Activated CD4-positive, alpha-beta memory T cell treated with anti-CD3 and anti-CD28 coated beads, Interleukin-2, amount 10 ng/mL, durations not matched to agents 7 days and 5 days (primary cell): Measurements from ENCODE around the gene NTMT2. TPM values are rescaled to one million over a fixed set of nuclear protein-coding genes. Genes with fewer than 3 reads are reported as not detected.
"Not testable (repeated sequence)": the region's sequence is repeated elsewhere in the genome, so short reads cannot be mapped to it uniquely, and the experiment has no call there.

ENCODE experiments used
- CTCF ChIA-PET: fragments of 350-600 bp; sonication (Branson Sonifier 250); formaldehyde crosslinking; loops from one replicate; lab custom pipeline; 2021; ENCODE audit warnings: antibody characterized with exemption, inconsistent platforms; lab: Charles Lee
- POLR2A ChIA-PET: fragments of 350-600 bp; sonication (Branson Sonifier 250); formaldehyde crosslinking; loops from one replicate; lab custom pipeline; 2021; ENCODE audit warnings: antibody characterized with exemption; lab: Charles Lee
- DNase-seq: peaks from one replicate; pipeline ENCODE4 v3.0.0-alpha.2; 2020
- H3K27ac Mint-ChIP-seq: one replicate; pipeline ENCODE4 v1.8.0; 2021; ENCODE audit warnings: mild to moderate bottlenecking, mixed read lengths
- H3K27me3 Mint-ChIP-seq: one replicate; pipeline ENCODE4 v1.8.0; 2021; ENCODE audit warnings: mixed read lengths
- H3K36me3 Mint-ChIP-seq: one replicate; pipeline ENCODE4 v1.8.0; 2021; ENCODE audit warnings: low read depth, mixed read lengths
- H3K4me1 Mint-ChIP-seq: one replicate; pipeline ENCODE4 v1.8.0; 2021; ENCODE audit warnings: mixed read lengths
- H3K4me3 Mint-ChIP-seq: one replicate; pipeline ENCODE4 v1.8.0; 2021; ENCODE audit warnings: mild to moderate bottlenecking, mixed read lengths
- H3K9me3 Mint-ChIP-seq: one replicate; pipeline ENCODE4 v1.8.0; 2021; ENCODE audit warnings: mixed read lengths
- total RNA-seq, 2 experiments: library from RNA; stranded (reverse); gene quantifications; one replicate each; pipeline ENCODE4 v1.2.3, GENCODE V29; 2021

The NTMT2 gene
- not detected for total RNA-seq

GRCh38 chr1:170145770-170146676 is at the start of gene NTMT2:
Gene NTMT2 (plus strand): TSS chr1:170145959. CDS start chr1:170146108, 149 bp downstream.
- POLR2A ChIA-PET: no interaction called here
- Mint-ChIP-seq H3K4me3 (no peak within 1 kb of the TSS), H3K36me3 (no peaks in the 10 kb centered on the region), H3K9me3 (no peaks in the 10 kb centered on the region), H3K27me3 (peaks cover 14% of the 10 kb centered on the region), H3K4me1 (no peaks in the 10 kb centered on the region), H3K27ac (no peak within 1 kb of the TSS)
- no peak for DNase-seq
- CTCF ChIA-PET: no interaction called here

- ChIA-PET POLR2A (no interaction called here), CTCF (no interaction called here)
- DNase-seq: no peak
- Mint-ChIP-seq H3K9me3 (peaks cover 3% of the 10 kb centered on the region), H3K4me3 (no peak overlapping the region), H3K27ac (no peak overlapping the region), H3K36me3 (no peaks in the 10 kb centered on the region), H3K4me1 (no peaks in the 10 kb centered on the region), H3K27me3 (peaks cover 12% of the 10 kb centered on the region)
Measured at GRCh38 chr1:170095976-170096748, 49.6 kb upstream of the NTMT2 start.

GRCh38 chr1:170096806-170097340 is 48.9 kb upstream of the NTMT2 start:
- H3K27ac Mint-ChIP-seq: no peak overlapping the region
- ChIA-PET POLR2A (no interaction called here), CTCF (no interaction called here)
- H3K36me3 Mint-ChIP-seq: no peaks in the 10 kb centered on the region
- no peak overlapping the region for H3K4me3 Mint-ChIP-seq
- H3K27me3 Mint-ChIP-seq: peaks cover 15% of the 10 kb centered on the region
- no peak for DNase-seq
- no peaks in the 10 kb centered on the region for H3K4me1 Mint-ChIP-seq
- no peaks in the 10 kb centered on the region for H3K9me3 Mint-ChIP-seq

GRCh38 chr1:170097449-170097948 is 48.3 kb upstream of the NTMT2 start:
- H3K4me3 Mint-ChIP-seq: no peak overlapping the region
- H3K4me1 Mint-ChIP-seq: no peaks in the 10 kb centered on the region
- ChIA-PET POLR2A (no interaction called here), CTCF (no interaction called here)
- peaks cover 15% of the 10 kb centered on the region for H3K27me3 Mint-ChIP-seq
- H3K9me3 Mint-ChIP-seq: no peaks in the 10 kb centered on the region
- H3K36me3 Mint-ChIP-seq: no peaks in the 10 kb centered on the region
- no peak overlapping the region for H3K27ac Mint-ChIP-seq
- DNase-seq: no peak

- CTCF ChIA-PET, DNase-seq, H3K36me3 Mint-ChIP-seq, H3K4me1 Mint-ChIP-seq, H3K27me3 Mint-ChIP-seq, H3K4me3 Mint-ChIP-seq, POLR2A ChIA-PET, H3K9me3 Mint-ChIP-seq, H3K27ac Mint-ChIP-seq: not testable (repeated sequence)
Measured at GRCh38 chr1:170113140-170113539, 32.6 kb upstream of the NTMT2 start.

- H3K4me3 Mint-ChIP-seq: no peak overlapping the region
- peaks cover 14% of the 10 kb centered on the region for H3K27me3 Mint-ChIP-seq
- no peaks in the 10 kb centered on the region for H3K4me1 Mint-ChIP-seq
- no peaks in the 10 kb centered on the region for H3K9me3 Mint-ChIP-seq
- H3K36me3 Mint-ChIP-seq: no peaks in the 10 kb centered on the region
- H3K27ac Mint-ChIP-seq: no peak overlapping the region
- POLR2A ChIA-PET: no interaction called here
- CTCF ChIA-PET: no interaction called here
- no peak for DNase-seq
Measured at GRCh38 chr1:170114906-170115305, 30.9 kb upstream of the NTMT2 start.

GRCh38 chr1:170122366-170122765 is 23.4 kb upstream of the NTMT2 start:
- DNase-seq: no peak
- Mint-ChIP-seq H3K27me3 (peaks cover 18% of the 10 kb centered on the region), H3K27ac (no peak overlapping the region), H3K36me3 (no peaks in the 10 kb centered on the region), H3K9me3 (peaks cover 3% of the 10 kb centered on the region), H3K4me3 (no peak overlapping the region), H3K4me1 (no peaks in the 10 kb centered on the region)
- ChIA-PET POLR2A (no interaction called here), CTCF (no interaction called here)

GRCh38 chr1:170125269-170125668 is 20.5 kb upstream of the NTMT2 start:
- CTCF ChIA-PET: no interaction called here
- no peaks in the 10 kb centered on the region for H3K36me3 Mint-ChIP-seq
- POLR2A ChIA-PET: no interaction called here
- H3K4me3 Mint-ChIP-seq: no peak overlapping the region
- H3K27me3 Mint-ChIP-seq: peaks cover 7% of the 10 kb centered on the region
- DNase-seq: no peak
- no peaks in the 10 kb centered on the region for H3K4me1 Mint-ChIP-seq
- H3K27ac Mint-ChIP-seq: no peak overlapping the region
- H3K9me3 Mint-ChIP-seq: peaks cover 3% of the 10 kb centered on the region

GRCh38 chr1:170126696-170127095 is 19.1 kb upstream of the NTMT2 start:
- Mint-ChIP-seq H3K27ac (no peak overlapping the region), H3K36me3 (no peaks in the 10 kb centered on the region), H3K4me3 (no peak overlapping the region), H3K9me3 (peaks cover 3% of the 10 kb centered on the region), H3K4me1 (no peaks in the 10 kb centered on the region), H3K27me3 (peaks cover 6% of the 10 kb centered on the region)
- DNase-seq: no peak
- POLR2A ChIA-PET: no interaction called here
- CTCF ChIA-PET: interaction anchor here (0.6 kb wide), 1 partner anchor 404 kb away, joined by 3 read pairs; no protein-coding TSS in a partner anchor

GRCh38 chr1:170131450-170131849 is 14.3 kb upstream of the NTMT2 start:
- CTCF ChIA-PET: no interaction called here
- Mint-ChIP-seq H3K27me3 (peaks cover 2% of the 10 kb centered on the region), H3K4me3 (no peak overlapping the region), H3K36me3 (no peaks in the 10 kb centered on the region), H3K27ac (no peak overlapping the region), H3K4me1 (no peaks in the 10 kb centered on the region), H3K9me3 (no peaks in the 10 kb centered on the region)
- DNase-seq: no peak
- POLR2A ChIA-PET: interaction anchor here (1.3 kb wide), 1 partner anchor 57 kb away, joined by 3 read pairs; the partner anchor contains the start of gene KIFAP3

GRCh38 chr1:170131984-170132383 is 13.8 kb upstream of the NTMT2 start:
- H3K27me3 Mint-ChIP-seq: peaks cover 5% of the 10 kb centered on the region
- no peak overlapping the region for H3K4me3 Mint-ChIP-seq
- no peak for DNase-seq
- CTCF ChIA-PET: no interaction called here
- H3K9me3 Mint-ChIP-seq: no peaks in the 10 kb centered on the region
- H3K27ac Mint-ChIP-seq: no peak overlapping the region
- no peaks in the 10 kb centered on the region for H3K4me1 Mint-ChIP-seq
- POLR2A ChIA-PET: interaction anchor here (1.3 kb wide), 1 partner anchor 58 kb away, joined by 3 read pairs; the partner anchor contains the start of gene KIFAP3
- H3K36me3 Mint-ChIP-seq: no peaks in the 10 kb centered on the region

GRCh38 chr1:170133766-170134495 is 11.8 kb upstream of the NTMT2 start:
- no peak for DNase-seq
- Mint-ChIP-seq H3K4me1 (no peaks in the 10 kb centered on the region), H3K36me3 (no peaks in the 10 kb centered on the region), H3K27ac (no peak overlapping the region), H3K27me3 (peaks cover 10% of the 10 kb centered on the region), H3K9me3 (no peaks in the 10 kb centered on the region), H3K4me3 (no peak overlapping the region)
- ChIA-PET CTCF (no interaction called here), POLR2A (no interaction called here)
